Colonic mucosa (tissue), 4 donors: ENCODE measurements around the gene SNAP29. TPM values are rescaled to one million over a fixed set of nuclear protein-coding genes. Genes with fewer than 3 reads are reported as not detected.

ENCODE experiments used
- DNase-seq: peaks from one replicate; pipeline ENCODE4 v3.0.0-alpha.2; 2020
- H3K27ac ChIP-seq: fragments of 200-600 bp; one replicate; pipeline ENCODE4 v1.8.0; 2021
- H3K27me3 ChIP-seq: fragments of 200-600 bp; one replicate; pipeline ENCODE4 v1.8.0; 2021
- H3K36me3 ChIP-seq: fragments of 200-600 bp; one replicate; pipeline ENCODE4 v1.8.0; 2021
- H3K4me1 ChIP-seq: fragments of 200-600 bp; one replicate; pipeline ENCODE4 v1.8.0; 2021; ENCODE audit warnings: mild to moderate bottlenecking
- H3K4me3 ChIP-seq: fragments of 200-600 bp; one replicate; pipeline ENCODE4 v1.8.0; 2021
- H3K9ac ChIP-seq, 2 donors: one replicate each; pipeline ENCODE4 v1.7.0; 2013; ENCODE audit warnings: control low read depth in 2 of 2, low read depth in 2 of 2, low read length in 2 of 2
- H3K9me3 ChIP-seq: fragments of 200-600 bp; one replicate; pipeline ENCODE4 v1.8.0; 2021
- CTCF ChIP-seq: fragments of 200-600 bp; IDR thresholded peaks from one replicate; pipeline ENCODE4 v1.8.0; 2022; ENCODE audit warnings: antibody characterized with exemption, mild to moderate bottlenecking
- intact Hi-C: fragments of 100-400 bp; cut with DNase I; formaldehyde crosslinking; loops from one replicate; pipeline ENCODE4 v1.14.1; 2022
- total RNA-seq, 2 donors: library from RNA; stranded (reverse); fragmentation: NEBNext Ultra II Directional in 1 of 2; extraction: Animal tissue kit (Norgen Biotek cat#: 25700) in 1 of 2; gene quantifications; one replicate each; pipeline ENCODE4 v1.2.1, GENCODE V29; 2021
- donor health status: healthy.
- donor health status: DM: no; HTN: no; CAD: no.
- donor health status: DM: no; HTN: no; CAD: no.

Gene SNAP29
- total RNA-seq, 2 donors from 2014 or later: 25.3 to 39.0 TPM

DNA sequence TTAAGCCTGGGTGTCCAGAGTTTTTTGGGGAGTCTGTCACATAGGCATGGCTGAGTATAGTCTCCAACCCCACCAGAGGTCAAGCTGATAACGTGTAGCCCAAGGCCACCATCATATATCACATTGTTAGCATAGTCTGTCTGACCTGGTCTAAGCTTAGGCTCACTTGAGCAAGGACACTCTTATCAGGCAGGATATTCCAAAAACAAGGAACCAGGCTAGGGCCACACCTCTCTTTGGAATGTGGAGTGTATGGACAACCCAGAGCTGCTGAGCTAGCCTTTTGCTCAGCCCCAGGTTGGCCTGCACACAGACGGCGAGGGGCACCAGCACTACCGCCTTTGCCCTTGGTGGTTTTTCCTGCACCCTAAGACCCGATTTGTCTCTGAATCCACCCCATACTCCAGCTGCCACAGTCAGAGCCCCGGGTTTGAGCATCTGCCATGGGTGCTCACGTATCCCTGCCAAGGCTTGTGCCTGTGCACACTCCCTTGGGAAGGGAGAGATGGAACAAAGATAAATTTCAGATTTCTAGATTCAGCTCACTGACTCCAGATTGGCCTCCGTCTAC is 7.2 kb downstream of the SNAP29 start:
- intact Hi-C loops: loop anchor here (10.0 kb wide), 1 partner anchor 49 kb away; the partner anchor contains the start of gene CRKL
- H3K27ac ChIP-seq: no peak overlapping the region
- TF ChIP-seq CTCF: no peak
- DNase-seq: no peak
- peaks cover 17% of the 10 kb centered on the region for H3K4me1 ChIP-seq
- no peak overlapping the region for H3K4me3 ChIP-seq
- H3K9ac ChIP-seq: peak overlapping the region in 1 of 2 donors; percentile 61
- no peaks in the 10 kb centered on the region for H3K36me3 ChIP-seq
- H3K9me3 ChIP-seq: no peaks in the 10 kb centered on the region
- no peaks in the 10 kb centered on the region for H3K27me3 ChIP-seq

- Histone ChIP-seq H3K9me3 (no peaks in the 10 kb centered on the region), H3K4me1 (peaks cover 17% of the 10 kb centered on the region), H3K9ac (peak overlapping the region in 1 of 2 donors; percentile 61), H3K36me3 (no peaks in the 10 kb centered on the region), H3K4me3 (no peak overlapping the region), H3K27ac (peak overlapping the region; percentile 87), H3K27me3 (no peaks in the 10 kb centered on the region)
- TF ChIP-seq CTCF: no peak
- intact Hi-C loops: loop anchor here (10.0 kb wide), 1 partner anchor 48 kb away; the partner anchor contains the start of gene CRKL
- no peak for DNase-seq
Measured at GRCh38 chr22:20866736-20867135, 7.9 kb downstream of the SNAP29 start.

DNA sequence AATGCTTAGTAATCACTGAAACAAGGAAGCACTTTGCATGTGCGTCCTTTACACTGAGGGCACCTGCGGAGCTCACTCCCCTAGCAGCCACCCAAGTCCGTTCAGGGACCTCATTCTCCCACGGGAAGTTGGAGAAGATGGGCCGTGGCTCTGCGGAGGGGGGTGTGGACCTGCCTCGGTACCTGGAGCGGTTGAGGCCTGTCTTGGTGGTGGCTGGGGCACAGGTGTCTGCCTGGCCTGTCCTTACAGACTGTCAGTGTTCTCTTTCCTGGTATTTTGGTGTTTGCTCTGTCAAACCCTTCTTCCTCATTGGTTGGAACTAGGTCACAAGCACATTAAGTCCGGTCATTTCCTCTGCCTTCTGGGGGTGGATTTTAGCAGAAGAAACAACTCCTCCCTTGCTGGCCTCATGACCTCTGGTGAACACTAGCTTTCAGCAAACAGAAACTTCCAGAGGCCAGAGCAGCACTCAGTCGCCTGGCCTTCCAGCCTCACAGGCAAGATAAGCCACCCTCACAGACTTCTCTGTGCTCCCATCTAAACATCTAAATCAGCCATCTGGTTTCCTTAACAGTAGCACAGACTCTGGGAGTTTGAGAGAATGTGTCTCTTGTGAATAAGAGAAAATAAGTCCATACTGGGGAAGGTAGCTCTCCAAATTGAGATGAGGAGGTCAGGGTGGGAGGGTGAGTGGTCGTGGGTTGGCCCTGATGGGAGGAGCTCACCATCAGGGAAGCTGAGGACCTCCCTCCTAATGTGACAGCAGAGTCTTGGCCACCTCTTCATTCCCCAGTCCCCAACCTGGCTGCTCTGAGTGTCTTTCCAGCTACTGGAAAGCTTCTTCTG is 8.6 kb downstream of the SNAP29 start:
- peaks cover 17% of the 10 kb centered on the region for H3K4me1 ChIP-seq
- peak overlapping the region; percentile 87 for H3K27ac ChIP-seq
- DNase-seq: peak; percentile 85
- H3K9me3 ChIP-seq: no peaks in the 10 kb centered on the region
- no peaks in the 10 kb centered on the region for H3K27me3 ChIP-seq
- H3K9ac ChIP-seq: peak overlapping the region in 1 of 2 donors; percentile 61
- TF ChIP-seq CTCF: no peak
- no peaks in the 10 kb centered on the region for H3K36me3 ChIP-seq
- H3K4me3 ChIP-seq: no peak overlapping the region
- intact Hi-C loops: loop anchor here (10.0 kb wide), 1 partner anchor 47 kb away; the partner anchor contains the start of gene CRKL

- H3K4me1 ChIP-seq: peaks cover 17% of the 10 kb centered on the region
- no peaks in the 10 kb centered on the region for H3K36me3 ChIP-seq
- H3K27ac ChIP-seq: peak overlapping the region; percentile 87
- no peaks in the 10 kb centered on the region for H3K27me3 ChIP-seq
- H3K9me3 ChIP-seq: no peaks in the 10 kb centered on the region
- TF ChIP-seq CTCF: no peak
- no peak for DNase-seq
- intact Hi-C loops: loop anchor here (10.0 kb wide), 1 partner anchor 47 kb away; the partner anchor contains the start of gene CRKL
- peak overlapping the region in 1 of 2 donors; percentile 61 for H3K9ac ChIP-seq
- H3K4me3 ChIP-seq: no peak overlapping the region
Measured at GRCh38 chr22:20868025-20868962, 9.5 kb downstream of the SNAP29 start.

DNA sequence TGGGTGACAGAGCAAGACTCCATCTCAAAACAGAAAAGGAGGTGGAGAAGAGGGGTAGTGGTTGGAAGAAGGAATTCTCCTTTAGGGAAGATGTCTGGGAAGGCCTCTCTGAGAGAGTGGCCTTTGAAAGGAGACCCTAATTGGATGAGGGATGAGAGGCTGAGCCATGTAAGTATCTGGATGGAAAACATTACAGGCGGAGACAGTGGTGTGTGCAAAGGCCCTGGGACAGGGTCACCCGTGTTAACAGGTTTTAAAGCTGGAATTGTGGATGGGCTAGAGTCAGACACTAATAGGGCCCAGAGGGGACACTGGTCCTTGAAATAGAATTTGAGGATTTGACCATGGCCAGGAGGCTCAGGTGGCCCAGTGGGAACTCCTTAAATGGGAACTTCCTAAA is 10.4 kb downstream of the SNAP29 start:
- H3K9ac ChIP-seq: no peak overlapping the region
- H3K27ac ChIP-seq: no peak overlapping the region
- no peak for TF ChIP-seq CTCF
- H3K9me3 ChIP-seq: no peaks in the 10 kb centered on the region
- H3K4me3 ChIP-seq: no peak overlapping the region
- DNase-seq: no peak
- no peaks in the 10 kb centered on the region for H3K27me3 ChIP-seq
- H3K36me3 ChIP-seq: no peaks in the 10 kb centered on the region
- intact Hi-C loops: loop anchor here (10.0 kb wide), 1 partner anchor 46 kb away; the partner anchor contains the start of gene CRKL
- H3K4me1 ChIP-seq: peaks cover 17% of the 10 kb centered on the region
